GM21717 (cell line): ENCODE measurements around the gene WNT8B.
A peak's percentile ranks its signal among the peaks of the same experiment; 100 is the strongest.

ENCODE experiments used
- ATAC-seq: cut with Tn5 transposase; IDR thresholded peaks from one replicate; pipeline ENCODE4 v1.9.1; 2021; ENCODE audit warnings: mild to moderate bottlenecking, moderate library complexity; ENCODE audit not compliant: unreplicated experiment

The WNT8B gene

DNA sequence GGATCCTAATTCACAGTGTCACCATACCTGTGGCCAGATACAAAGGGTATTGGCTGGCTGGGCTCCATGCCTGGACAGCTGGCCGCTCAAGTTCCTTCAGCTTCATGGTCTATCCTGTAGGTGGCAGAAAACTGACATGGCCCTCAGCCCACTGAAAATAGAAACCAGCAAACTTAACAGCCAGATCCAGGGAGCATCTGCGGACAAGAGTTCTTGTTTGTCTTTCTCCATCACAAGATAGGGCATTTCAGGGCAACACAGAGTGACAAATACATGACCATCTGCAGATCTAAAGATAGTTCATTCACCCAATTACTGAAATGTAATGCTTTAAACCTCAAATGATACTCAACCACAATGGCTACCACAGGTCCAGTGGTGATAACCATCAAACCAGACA, 54.0 kb downstream of the WNT8B start:
- no peak for ATAC-seq

DNA sequence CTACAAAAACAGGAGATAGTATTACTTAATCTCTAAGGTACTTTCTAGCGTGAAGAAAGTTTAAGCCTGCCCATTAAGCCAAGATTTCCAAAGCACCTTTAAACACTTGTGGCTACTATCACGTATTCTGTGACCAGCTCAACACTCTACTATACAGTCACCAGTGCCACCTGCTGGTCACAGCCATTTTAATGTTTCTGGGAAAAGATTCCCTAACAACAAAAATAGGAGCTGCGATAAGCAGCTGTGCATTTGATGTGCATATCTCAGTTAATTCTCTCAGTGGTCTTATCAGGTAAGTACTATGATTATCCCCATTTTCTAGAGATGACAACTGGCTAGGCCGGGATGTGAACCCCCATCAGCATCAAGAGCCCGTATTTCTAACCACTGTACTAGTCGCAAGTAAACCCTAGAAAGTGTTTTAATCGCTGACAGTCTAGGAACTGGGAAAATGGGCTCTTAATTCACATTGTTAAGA, 56.0 kb downstream of the WNT8B start:
- no peak for ATAC-seq

DNA sequence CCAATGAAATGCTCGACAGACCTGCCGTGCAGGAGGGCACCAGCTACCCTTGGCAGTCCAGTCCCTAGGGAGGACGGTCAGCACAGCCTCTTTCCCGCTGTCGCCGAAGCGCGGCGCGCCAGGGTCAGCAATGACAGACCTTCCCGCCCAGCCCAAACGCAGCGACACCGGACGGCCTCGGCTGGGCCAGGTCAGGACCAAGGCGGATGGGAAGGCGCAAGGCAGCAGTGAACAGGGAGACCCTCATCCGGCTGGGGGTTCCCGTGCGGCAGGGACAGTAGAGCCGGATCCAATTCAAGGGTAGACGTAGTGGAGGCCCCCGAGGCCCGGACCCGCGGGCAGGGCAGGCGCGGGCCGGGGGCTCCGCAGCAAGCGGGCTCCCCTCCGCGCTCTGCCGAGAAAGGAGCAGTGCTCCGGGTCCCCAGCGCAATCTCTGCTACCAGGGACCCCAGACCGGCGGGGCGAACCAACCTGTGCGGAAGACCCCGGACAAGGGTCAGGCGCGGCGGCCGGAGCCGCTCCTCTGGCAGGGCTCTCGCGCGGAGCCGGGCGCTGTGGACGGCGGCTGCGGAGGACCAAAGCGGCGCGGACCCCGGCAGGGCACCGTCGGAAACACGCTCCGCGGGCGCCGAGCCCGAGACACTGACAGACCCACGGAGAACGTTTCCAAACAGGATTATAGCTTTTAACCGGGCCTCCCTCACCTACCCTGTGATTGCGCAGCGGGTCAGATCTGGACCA, 56.7 kb downstream of the WNT8B start, which contains the start of gene SEC31B:
Gene SEC31B, minus strand, starts transcription at position 551 of the 741 bp plus-strand sequence. CDS start 2,909 bp downstream, outside the sequence.
- ATAC-seq: no peak

DNA sequence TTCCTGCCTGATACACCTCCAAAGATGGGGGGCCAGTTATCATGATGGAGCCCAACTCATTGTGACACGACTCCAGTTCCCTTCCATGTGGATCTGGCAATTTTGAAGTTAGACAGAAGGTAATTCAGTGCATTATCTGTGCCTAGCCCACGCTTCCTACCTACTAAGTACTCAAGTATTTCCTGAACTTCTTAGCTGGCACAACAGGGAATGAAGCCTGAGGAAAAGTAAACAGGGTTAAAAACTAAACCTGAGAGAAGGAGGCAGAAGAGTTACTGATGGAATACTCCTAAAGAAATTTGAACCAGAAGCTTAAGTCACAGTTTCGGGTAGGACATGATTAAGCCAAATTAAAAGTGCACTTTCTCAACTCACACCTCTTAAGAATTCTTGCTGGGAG, 58.0 kb downstream of the WNT8B start:
- ATAC-seq: no peak

DNA sequence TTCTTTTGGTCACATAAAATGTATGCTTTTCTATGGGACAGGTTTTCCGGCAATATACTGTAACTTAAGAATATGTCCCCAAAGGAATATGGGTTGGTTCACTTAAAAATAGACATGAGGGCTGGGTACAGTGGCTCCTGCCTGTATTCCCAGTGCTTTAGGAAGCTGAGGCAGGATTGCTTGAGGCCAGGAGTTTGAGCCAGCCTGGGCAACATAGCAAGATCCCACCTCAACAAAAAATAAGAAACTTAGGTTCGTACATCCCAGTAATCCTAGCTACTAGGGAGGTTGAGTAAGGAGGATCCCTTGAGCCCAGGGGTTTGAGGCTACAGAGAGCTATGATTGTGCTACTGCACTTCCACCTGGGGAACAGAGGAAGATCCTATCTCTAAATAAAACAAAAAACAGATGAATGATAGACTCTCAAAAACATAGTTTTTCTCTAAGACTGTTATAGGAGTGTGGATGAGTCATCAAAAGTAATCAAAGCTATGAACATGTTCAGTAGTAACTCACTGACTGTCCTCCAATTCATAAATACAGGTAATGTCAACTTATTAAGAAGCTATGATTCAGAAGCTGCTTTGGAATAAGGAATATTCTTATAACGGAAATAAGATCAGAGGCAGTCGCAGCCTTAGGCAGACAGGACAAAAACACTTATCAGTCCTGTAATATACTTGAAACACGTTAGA, 59.4 kb downstream of the WNT8B start:
- ATAC-seq: no peak

DNA sequence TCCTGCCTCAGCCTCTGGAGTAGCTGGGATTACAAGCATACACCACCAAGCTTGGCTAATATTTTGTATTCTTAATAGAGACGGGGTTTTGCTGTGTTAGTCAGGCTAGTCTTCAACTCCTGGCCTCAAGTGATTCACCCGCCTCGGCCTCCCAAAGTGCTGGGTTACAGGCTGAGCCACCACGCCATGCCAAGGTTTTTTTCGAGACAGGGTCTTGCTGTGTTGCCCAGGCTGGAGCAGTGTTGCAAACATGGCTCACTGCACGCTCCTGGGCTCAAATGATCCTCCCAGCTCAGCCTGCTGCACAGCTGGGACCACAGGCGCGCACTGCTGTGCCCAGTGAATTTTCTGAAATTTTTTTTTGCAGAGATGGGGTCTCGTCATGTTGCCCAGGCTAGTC, 60.1 kb downstream of the WNT8B start:
- ATAC-seq: no peak

DNA sequence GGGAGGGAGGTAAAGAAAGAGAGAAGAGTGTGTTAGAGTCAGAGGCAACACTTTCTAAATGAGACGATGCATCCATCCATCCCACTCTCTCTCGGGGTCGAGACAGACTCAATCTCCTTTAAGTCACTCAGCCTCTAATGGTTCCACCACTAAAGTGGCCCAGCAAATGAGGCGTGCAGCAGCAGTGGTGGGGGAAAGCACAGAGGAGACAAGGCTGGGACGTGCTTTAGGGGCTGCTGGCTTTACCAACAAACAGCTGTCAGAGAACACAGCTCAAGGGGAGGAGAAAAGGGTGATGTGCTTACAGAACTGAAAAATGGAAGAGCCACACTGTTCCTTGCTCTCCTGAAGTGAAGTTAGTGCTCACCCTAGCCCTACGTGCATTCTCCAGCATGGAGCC, 61.4 kb downstream of the WNT8B start:
- ATAC-seq: no peak

DNA sequence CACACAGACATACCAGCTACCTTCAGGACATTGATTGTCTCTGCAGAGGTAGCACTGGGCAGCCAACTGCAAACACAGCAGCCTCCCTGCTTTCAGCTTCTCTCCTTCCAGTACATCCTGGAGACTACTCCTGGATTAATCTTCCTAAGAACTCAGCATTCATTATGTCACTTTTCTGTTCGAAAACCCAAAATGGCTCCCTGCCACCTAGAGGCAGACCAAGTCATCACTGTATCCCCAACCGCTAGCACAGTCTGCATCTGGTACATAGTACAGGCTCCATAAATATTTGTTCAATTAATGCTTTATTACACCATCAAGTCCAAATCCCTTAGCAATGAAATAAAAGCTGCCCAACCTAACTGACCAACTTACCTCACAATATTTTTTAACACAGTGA, 61.8 kb downstream of the WNT8B start:
- ATAC-seq: no peak

DNA sequence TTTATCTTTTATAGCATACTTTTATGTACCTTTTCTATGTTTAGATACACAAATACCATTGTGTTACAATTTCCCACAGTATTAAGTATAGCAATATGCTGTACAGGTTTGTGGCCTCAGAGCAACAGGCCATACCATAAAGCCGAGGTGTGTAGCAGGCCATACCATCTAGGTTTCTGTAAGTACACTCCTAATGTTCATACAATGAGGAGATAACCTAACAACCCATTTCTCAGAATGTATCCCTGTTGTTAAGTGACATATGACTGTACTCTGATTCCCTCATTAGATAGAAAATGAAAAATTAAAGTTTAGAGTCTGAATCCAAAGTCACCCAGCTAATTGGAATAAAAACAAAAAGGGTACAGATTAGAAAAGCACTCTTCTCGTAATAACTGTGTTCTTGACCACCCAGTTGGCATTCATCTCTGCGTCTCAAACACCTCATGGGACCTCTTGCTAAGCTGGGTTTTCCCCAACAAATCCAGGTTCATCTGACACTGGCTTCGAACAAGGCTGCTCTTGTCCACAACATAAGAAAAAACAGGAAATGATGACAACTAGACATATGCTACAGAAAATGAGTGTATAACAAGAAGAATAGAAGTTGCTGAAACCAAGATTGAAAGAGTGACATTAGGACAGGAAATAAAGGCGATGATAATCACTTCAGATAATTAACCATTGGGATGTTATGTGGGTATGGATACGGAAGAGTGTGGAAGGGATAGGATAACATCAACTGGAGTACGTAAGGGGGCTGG, 65.5 kb downstream of the WNT8B start:
- ATAC-seq: no peak

DNA sequence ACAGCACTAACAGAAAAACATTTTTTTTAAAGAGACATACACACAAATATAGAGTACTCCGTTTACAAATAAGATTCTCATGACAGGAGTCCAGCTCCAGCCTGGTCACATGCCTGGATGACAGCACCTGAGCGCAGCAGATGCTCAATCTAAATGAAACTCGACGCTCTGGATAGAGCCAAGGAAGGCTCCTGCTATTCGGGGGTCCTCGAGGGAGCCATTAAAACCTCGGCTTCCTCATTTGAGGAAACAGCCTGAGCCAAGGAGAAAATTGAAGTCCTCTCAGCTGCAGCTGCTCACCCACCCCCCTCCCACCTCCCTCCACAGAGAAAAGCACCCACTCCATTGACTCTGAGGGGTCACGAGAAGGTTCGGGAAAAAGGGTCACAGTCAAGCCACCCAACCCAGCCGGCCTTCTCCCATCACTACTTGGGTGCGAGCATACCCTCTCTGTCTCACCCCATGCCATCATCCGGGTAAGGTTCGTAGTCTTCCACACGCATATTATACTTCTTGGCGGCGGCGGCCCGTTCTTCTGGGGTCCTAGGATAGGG, 66.2 kb downstream of the WNT8B start:
- ATAC-seq: no peak

DNA sequence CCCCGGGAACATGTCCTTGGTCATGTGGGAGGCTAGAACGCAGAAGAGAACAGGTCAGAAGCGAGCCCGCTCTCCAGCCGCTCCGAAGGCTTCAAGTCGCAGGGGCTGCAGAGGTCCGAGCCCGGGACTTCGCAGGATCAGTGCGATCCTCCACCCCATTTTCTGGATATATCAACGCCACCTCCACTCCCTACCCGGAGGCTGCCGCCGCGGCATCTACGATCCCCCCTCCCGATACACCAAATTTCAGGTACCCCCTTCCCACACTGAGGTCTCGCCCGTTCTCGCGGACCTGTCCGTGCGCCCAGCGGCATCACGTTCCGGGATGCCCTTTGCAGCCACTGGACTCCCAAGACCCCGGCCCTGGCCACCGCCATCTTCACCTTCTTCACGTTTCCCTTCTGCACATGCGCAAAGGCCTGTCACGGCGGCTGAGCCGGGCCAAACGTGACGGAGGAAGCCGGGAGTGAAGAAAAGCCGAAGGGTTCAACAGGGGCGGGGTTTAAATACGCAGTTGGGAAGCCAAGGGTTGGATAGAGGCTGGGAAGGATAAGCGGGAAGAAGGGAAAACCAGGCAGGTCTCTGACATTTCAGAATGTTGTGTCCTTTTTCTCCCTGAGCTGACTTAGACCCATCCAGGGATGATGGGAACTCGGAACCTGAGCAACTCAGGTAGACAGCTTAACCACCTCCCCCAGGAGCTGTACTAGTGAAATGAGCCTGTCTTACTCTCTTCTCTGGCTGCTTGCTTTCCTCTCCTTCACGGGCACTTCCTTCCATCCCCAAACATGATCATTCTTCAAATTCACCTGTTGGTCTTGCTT, 66.9 kb downstream of the WNT8B start, which contains the start of gene NDUFB8:
Gene NDUFB8, minus strand, starts transcription at position 397 of the 824 bp plus-strand sequence. Its CDS starts 20 bp downstream, at position 377.
- ATAC-seq: peak; percentile 47

DNA sequence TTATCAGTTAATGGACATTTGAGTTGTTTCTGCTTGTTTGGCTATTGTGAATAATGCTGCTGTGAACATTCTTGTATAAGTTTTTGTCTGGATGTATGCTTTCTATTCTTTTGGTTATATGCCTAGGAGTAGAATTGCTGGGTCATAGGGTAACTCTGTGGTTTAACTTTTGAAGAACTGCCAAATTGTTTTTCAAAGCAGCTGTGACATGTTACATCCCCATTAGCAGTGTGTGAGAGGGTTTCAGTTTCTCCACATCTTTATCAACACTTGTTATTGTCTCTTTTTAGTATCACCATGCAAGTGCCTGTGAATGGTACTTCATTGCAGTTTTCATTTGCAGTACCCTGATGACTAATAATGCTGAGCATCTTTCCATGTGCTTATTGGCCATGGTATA, 69.0 kb downstream of the WNT8B start:
- ATAC-seq: peak; percentile 28
